Measurements from ENCODE around the gene BRPF1.

GRCh38 chr3:9781978-9782603, 50.6 kb downstream of the BRPF1 start:
- TF ChIP-seq, protein P1, sequence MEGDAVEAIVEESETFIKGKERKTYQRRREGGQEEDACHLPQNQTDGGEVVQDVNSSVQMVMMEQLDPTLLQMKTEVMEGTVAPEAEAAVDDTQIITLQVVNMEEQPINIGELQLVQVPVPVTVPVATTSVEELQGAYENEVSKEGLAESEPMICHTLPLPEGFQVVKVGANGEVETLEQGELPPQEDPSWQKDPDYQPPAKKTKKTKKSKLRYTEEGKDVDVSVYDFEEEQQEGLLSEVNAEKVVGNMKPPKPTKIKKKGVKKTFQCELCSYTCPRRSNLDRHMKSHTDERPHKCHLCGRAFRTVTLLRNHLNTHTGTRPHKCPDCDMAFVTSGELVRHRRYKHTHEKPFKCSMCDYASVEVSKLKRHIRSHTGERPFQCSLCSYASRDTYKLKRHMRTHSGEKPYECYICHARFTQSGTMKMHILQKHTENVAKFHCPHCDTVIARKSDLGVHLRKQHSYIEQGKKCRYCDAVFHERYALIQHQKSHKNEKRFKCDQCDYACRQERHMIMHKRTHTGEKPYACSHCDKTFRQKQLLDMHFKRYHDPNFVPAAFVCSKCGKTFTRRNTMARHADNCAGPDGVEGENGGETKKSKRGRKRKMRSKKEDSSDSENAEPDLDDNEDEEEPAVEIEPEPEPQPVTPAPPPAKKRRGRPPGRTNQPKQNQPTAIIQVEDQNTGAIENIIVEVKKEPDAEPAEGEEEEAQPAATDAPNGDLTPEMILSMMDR (IDR thresholded peaks at IDR 0.05; ENCODE audit: poor library complexity): no peak
- TF ChIP-seq EZH2 (IDR thresholded peaks at IDR 0.05; ENCODE audit: borderline replicate concordance): no peak
- no peak for TF ChIP-seq EZH2phosphoT487 (IDR thresholded peaks at IDR 0.05; ENCODE audit: low read depth, severe bottlenecking, unreplicated experiment)

Measured in hepatocyte (in vitro differentiated cells).